ENCODE data around the gene SYNM.

GRCh38 chr15:99125061-99125891 is 20.4 kb downstream of the SYNM start:
- TF ChIP-seq CTCF (conservative IDR thresholded peaks at IDR 0.05; ENCODE audit: low read depth, low read length) (no peak), EZH2 (IDR thresholded peaks at IDR 0.05; ENCODE audit: borderline replicate concordance, low read depth, low read length, poor library complexity, severe bottlenecking) (no peak)

Data from A673 (cell line).